ENCODE data around the gene KCNK1.
"Not testable (repeated sequence)": the region's sequence is repeated elsewhere in the genome, so short reads cannot be mapped to it uniquely, and the experiment has no call there.

Gene KCNK1

DNA sequence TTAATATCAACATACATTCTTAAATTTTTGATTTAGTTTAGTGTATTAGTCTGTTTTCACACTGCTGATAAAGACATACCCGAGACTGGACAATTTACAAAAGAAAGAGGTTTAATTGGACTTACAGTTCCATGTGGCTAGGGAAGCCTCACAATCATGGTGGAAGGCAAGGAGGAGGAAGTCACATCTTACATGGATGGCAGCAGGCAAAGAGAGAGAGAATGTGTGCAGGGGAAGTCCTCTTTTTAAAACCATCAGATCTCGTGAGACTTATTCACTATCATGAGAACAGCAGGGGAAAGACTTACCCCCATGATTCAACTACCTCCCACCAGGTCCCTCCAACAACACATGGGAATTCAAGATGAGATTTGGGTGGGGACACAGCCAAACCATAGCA lies 56.5 kb downstream of the KCNK1 start:
- not testable (repeated sequence) for DNase-seq

DNA sequence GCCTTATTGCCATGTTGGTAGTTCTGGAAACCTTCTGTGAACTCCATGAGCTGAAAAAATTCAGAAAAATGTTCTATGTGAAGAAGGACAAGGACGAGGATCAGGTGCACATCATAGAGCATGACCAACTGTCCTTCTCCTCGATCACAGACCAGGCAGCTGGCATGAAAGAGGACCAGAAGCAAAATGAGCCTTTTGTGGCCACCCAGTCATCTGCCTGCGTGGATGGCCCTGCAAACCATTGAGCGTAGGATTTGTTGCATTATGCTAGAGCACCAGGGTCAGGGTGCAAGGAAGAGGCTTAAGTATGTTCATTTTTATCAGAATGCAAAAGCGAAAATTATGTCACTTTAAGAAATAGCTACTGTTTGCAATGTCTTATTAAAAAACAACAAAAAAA lies 57.4 kb downstream of the KCNK1 start:
- no peak for DNase-seq

DNA sequence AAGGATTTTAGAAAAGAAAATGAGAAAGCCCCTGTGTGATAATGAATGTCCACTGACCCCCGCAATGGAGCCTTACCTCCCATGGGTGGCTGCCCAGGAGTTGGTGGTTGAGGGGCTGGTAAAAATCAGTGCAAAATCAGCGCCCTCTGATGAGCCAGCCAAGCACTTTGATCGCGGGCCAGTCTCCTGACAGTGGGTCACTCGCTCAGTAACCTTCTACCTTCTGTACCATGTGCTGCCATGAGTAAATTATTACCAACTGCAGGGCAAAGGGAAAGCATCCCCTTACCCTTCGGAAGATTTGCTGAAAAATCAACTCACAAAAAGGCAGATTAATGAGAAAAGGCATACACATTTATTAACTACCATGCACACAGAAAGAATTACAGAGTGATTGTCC lies 58.8 kb downstream of the KCNK1 start:
- no peak for DNase-seq

DNA sequence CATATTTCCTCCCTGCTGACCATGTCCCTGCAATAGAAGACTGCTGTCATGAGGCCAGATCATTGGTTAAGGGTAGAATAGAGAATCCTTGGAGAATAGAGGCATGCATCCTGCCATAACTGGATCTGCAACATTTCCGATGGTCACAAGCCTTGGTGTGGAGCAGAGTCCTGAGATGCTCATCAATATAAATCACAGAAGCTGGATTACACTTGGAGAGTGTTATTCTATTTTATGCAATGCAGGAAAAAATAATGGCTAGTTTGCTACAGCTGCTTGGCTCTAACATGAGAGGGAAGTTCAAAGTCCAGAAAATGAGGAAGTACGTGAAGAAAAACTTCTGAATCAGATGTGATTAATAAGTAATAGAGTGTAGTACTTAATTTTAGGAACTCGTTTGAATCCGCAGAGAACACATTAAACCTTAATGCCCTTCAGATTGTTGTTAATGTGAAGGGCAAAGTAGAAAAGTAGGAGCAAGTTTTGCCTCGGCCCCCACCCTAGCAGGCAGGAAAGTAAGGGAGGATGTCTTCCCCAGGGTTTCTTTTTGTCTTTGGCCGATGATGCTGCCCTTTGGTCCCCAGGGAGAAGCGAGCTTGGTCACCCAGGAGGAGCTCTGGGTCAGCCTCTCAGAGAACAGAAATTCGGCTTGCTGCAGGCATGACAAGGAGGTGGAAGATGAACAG lies 59.5 kb downstream of the KCNK1 start:
- DNase-seq, result no peak

DNA sequence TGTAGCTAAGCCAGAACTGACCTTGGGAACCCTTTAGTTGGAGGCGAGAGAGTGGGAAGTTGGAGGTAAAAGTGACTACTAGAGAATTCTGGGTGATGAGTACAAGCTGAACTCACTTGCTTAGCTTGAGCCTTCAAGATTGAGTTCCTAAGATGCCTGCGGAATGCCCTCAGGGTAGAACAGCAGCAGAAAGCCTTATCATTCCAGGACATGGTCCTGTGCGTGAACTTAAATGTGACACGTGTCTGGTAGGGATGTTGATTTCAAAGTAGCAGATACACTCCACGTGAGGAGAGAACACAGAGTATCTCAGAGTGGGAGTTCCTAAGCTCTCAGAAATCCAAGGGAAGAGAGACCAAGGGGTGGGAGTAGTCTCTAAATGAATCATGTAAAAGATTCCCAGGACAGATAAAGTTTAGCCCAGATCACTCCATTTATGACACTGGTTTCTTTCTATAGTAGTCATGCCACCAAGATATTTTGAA lies 60.1 kb downstream of the KCNK1 start:
- no peak for DNase-seq

DNA sequence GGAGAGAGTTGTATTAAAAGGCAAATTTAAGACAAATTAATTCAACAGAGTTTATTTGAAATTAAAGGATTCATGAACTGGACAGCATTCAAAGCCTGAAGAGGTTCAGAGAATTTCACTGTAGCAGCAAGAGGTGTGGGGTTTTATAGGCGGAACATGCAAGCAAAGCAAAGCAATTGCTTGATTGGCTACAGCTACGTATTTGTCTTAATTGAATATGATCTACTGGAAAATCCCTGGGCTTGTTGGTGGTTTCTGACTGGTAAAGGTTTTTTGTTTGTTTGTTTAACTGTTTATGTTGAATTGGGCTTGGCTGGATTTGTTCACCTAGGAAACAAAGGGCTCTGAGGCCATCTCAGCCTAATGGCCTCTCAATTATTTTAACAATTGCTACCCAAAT lies 61.5 kb downstream of the KCNK1 start:
- DNase-seq, result no peak

DNA sequence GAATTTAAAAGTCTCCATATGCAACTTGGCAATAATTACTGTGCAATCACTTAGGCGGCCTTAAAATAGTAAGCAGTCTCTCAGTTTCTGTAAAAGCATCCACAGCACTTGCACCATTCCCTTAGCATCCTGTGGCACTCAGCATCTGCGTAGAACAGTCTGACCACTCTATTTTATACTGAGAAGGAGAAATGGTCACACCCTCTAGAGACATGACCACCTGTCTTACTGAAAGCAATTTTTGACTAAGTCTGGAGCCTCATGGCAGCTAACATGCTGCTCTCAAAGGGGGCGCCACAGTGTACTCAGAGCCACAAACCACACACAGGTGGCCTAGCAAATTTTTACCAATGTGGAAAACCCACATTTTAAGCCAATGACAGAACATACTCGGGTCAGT lies 62.0 kb downstream of the KCNK1 start:
- no peak for DNase-seq

DNA sequence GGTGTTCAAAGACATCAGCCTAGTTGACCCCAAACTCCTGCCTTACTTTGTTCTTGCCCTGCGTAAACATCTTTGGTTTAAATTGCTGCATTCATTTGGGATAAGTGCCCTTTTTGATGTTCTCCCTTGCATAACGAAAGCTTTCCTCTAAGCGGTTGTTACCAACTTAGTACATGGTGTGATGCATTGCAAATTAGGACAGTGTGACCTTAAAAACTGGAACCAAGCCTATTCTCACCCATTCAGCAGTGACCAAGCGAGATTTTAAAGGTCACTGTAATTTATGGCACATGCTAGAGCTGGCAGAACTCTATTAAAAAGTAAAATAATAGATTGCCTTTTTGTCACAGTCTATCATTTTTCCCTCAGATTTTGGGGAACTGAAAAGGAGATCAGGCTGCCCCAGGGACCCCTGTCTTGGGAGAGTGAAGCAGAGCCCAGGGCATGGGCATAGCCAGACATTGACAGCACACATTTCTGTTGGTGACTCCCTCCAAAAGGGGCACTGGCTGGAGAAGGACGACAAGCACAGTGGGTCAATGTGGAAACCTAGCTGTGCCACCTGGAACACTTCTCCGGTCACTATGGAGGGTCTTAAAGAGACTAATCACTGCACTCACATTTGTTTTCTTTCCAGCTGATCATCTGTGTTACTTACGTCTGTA lies 63.9 kb downstream of the KCNK1 start:
- no peak for DNase-seq

DNA sequence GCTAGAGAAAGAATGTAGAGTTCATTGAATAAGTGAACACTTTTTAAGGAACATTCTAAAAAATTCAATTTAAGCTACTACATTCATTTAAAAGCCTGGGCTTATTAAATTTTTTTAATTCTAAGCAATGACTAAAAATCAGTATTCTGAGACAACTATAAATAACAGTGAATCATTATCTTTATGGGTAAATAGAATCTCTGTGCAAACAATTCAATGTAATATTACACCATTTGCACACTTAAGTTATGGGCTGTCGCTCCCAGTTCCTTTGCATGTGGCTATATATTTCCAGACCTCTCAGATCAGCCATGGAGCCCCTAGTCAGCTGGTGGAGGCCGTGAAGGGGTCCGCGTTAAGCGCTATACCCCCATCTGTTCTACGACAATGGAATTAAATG lies 65.1 kb downstream of the KCNK1 start:
- no peak for DNase-seq

DNA sequence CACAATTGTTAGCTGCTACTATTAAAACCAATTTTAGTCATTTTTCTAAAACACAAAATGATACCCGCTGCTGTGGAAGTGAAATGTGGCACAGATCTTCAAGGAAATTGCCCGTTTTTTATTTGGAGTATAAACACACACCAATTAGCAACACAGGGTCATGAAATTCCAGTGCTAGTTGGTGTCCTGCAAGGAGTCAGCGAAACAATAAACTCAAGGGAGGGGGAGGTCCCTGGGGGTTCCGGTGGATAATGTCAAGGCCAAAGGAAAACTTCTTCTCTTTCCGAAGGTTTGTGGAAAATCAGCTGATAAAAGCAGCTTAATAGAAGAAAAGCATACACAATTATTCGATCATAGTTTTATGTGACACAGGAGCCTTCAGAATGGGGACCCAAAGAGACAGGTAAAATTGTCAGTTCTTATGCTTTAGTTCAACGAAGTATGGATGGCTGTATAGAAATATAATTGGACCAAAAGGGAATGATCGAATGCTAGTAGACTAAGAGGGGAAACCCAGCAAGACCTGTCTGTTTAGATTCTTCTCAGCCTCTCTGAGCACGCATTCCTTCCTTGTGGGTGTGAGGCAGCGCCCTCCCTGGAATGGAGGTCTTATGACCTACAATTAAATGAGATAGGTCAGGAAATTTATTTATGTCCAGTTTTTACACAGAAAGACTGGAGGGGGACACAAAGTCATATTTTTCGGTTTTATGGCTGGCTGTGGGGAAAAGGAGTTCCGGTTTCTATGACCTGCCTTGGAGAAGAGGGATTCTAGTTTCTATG lies 65.9 kb downstream of the KCNK1 start:
- DNase-seq, result no peak

DNA sequence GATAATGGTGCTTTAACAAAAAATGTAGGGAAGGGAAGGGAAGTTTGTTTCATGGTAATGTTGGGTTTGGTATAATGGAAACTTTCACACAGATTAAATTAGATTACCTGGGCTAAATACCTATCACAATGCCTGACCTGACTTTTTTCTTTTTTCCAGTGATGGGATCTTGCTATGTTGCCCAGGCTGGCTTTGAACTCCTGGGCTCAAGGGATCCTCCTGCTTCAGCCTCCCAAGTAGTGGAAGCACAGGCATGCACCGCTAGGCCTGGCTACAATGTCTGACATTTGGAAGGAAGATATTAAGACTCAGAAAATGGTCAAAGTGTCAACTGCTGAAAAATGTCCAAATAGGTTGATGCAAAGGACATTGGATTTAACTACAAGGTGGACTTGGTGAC lies 67.4 kb downstream of the KCNK1 start:
- no peak for DNase-seq

DNA sequence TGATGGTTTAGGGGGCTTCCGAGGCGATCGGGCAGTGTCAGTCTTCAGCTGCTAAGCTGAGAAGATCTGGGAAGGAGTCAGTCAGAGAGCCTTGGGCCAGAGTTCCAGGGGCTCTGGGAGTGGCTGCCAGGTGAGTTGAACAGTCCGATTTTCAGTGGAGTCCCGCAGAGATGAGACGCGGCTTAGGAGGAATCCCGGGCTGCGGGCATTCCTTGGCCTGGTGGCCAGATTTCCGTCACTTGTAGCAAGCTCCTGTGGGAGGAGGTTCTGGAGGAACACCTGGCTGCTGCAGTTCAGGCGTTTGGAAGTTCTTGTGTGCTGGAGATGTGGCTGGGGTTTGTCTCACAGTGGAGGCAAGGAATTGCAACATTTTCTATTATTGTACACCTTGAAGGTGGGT lies 72.7 kb downstream of the KCNK1 start:
- DNase-seq, result not testable (repeated sequence)

DNA sequence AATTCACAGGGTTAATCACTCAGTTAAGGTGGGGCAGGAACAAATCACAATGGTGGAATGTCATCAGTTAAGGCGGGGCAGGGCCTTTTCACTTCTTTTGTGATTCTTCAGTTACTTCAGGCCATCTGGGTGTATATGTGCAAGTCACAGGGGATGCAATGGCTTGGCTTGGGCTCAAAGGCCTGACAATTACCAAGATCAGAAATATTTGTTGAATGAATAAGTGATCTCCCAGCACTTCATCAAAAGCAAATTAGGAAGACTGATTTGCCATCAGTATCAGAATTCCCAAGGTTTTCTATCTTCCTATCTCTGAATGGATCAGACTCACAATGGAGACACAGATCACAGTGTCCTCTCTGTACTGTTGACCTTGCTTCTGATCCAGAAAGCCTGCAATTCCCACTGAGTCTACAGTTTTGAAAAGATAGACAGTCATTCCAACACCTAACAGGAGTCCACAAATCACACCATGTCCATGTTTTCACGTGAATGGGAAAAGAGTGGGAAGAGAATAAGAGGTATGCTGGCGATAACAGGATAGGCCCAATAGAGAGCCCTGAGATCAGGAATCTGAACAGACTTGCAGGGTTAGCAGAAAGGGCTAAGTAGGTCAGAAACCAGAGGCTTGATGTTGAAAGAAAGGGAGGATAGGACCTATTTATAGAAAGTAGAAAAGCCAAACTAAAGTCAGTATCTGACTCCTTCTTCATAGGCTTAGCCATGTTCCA lies 75.3 kb downstream of the KCNK1 start:
- no peak for DNase-seq

DNA sequence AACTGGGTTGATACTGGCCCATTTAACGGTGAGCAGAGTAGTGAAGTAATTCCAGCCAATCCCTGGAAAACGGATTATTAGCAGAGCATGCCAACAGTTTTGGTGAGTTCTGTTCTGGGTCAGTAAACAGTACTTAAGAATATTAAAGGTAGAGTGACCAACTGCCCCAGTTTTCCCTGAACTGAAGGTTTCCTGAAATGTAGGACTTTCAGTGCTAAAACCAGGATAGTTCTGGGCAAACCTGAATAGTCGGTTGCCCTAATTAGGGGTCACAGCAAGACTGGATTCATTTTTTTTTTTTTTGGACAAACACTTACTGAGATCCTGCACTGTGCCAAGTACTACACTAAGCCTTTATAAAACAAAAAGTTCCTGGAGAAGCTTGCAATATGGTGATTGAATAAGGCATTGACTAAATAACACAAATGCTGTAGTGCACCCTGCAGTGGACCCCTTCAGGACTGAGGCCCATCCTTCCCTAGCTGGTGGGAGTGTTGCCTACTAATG lies 75.9 kb downstream of the KCNK1 start:
- no peak for DNase-seq

DNA sequence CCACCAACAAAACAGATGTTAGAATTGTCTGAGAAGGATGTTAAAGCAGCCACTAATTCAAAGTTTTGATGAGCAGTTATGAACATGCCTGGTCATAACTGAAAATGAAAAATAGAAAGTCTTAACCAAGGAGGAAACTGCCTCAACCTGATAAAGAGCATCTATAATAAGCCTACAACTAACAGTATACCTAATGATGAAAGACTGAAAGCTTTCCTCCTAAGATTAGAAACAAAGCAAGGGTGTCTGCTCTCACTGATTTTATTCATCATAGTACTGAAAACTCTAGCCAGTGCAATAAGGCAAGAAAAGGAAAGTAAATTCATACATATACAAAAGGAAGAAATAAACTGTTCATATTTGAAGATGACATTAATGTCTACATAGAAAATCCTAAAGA lies 82.0 kb downstream of the KCNK1 start:
- no peak for DNase-seq

DNA sequence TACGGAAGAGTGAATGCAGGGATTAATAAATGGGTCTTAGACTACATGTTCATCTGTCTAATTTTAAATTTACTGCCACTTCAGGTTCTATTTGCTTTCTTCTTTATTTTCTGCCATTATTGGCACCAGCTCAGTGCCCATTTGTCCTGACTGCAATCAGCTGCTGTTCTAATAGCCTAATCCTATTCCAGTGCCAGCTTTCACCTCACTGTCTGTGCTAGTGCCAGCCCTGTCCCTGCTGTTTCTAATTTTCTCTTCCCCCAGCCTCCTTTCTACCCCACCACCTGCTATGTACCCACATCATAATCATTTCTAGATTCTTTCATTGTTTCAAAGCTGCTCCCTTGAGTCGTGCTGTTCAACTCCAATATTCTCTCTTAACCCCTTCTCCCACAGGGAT lies 86.4 kb downstream of the KCNK1 start:
- no peak for DNase-seq

DNA sequence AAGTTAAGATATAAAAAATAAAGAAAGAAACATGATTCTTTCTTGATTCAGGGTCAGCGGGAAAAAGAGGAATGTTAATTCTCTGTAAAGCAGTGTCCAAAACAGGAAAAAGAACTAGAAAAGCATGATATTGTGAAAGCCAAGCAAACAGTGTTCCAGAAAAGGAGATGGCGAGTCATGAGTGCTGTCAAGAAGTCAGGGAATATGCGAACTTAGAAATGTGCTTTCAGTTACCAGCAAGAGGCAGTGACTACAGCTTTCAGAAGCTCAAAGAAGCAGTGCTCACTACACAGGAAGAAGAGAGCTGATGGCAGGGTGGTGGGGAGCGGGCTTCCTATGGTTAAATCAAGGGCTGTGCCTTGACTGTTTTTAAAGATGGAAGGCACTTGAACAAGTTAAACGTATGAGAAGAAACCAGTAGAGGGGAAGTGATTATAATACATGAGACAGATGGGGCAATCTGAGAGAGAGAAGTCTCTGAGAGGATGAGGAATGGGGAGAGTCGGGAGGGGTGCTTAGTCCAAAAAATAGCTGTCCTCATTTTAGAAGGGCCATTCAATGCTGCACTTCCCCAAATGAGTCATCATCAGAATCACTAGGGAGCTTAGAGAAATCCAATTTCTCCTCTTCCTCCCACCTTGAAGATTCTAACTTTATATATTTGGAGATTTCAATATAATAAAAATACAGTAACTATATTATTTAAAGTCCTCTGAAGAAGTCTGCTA lies 90.4 kb downstream of the KCNK1 start:
- DNase-seq, result no peak

DNA sequence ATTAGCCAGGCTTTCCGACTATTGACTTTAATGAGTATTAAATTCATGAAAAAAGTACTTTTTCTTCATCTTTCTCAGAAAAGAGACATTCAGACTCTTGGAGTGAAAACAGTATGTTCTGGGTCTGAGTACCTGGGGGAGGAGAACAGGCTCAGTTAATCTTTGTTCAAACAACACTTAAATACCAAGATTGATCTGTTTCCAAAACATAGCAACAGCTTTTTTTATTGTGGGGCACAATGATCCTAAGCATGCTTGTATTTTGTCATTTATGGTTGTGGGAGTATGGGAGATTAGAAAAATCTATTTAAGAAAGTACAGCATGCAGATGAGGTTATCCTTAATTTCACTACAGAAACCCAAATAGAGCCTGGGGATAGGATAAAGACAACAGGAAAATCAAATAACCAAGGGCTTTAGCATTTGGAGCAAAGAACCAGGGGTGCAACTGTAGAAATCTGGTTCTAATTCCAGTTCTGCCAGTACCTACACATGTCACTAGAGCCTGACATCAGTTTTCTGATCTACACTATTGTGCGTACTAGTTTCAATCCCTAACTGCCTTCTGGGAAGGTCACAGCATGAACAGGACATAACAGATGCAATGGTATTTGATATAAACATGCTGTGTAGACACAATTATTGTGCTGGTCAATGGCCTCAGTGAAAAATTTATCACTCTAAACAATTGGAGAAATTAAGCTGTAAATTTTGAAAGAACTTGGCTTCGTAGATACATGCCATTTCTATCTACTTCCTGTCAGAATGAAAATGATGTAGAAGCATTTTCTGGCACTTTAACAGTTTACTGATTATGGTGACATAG lies 91.2 kb downstream of the KCNK1 start:
- DNase-seq, result no peak

DNA sequence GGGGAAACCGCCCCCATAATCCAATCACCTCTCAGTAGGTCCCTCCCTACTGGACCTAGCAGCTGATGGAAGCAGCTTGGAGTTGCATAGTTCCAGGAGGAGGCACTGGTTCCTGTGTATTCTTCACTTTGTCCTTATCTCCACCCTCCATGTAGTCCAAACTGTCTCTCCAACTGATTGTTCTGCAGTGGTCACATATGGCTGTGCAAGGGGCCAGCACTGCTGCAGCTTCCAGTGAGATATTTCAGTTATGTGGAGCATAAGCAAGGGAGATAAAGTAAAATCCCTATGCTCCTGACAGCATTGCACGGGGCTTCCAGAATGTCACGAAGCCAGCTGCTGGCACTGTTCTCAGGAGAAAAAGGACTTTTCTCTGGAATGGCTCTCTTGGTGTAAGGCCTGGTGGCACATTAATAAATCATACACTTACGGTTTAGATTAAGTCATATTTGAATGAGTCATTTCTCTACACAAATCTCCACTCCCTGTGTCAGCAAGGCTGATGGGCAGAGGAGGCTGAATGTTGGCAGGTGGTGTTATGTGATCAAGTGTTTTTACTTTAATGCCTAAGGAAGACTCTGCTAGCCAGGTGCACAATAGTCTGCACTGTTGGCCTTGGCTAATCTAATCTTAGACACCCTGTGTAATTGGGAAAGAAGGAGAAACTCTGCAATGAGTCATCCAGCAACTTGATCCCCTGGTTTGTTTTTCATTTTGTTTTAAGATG lies 93.4 kb downstream of the KCNK1 start:
- peak; percentile 27 for DNase-seq
